ENCODE measurements around the gene NHERF1. TPM values are rescaled to one million over a fixed set of nuclear protein-coding genes. Genes with fewer than 3 reads are reported as not detected.
A peak's percentile ranks its signal among the peaks of the same experiment; 100 is the strongest.

The NHERF1 gene
- total RNA-seq, 1 donor from 2014 or later: 36.3 TPM

- DNase-seq (ENCODE audit: low read depth) (no peak), FAIRE-seq (no peak)
- Histone ChIP-seq H3K27ac (ENCODE audit: low read depth, low read length) (no peak overlapping the region), H3K4me3 (ENCODE audit: insufficient read depth, low read depth, low read length) (peak overlapping the region; percentile 62), H3K9ac (ENCODE audit: low read length) (peak overlapping the region; percentile 57), H3K4me1 (ENCODE audit: insufficient read depth, low read length) (peaks cover 12% of the 10 kb centered on the region), H3K27me3 (ENCODE audit: insufficient read depth, low read length) (no peaks in the 10 kb centered on the region), H4K20me1 (ENCODE audit: insufficient read depth, low read length) (peaks cover 25% of the 10 kb centered on the region), H3K9me3 (ENCODE audit: insufficient read depth, low read depth, low read length) (no peaks in the 10 kb centered on the region), H3K79me2 (ENCODE audit: insufficient read depth, low read length) (peaks cover 35% of the 10 kb centered on the region), H3K4me2 (ENCODE audit: low read length) (peak overlapping the region; percentile 84), H3K36me3 (ENCODE audit: insufficient read depth, low read length) (no peaks in the 10 kb centered on the region), H2AFZ (ENCODE audit: low read depth, low read length) (peak overlapping the region; percentile 65)
- Mint-ChIP-seq H3K4me1 (ENCODE audit: low read depth, unreplicated experiment) (peaks cover 21% of the 10 kb centered on the region), H3K36me3 (ENCODE audit: low read depth, unreplicated experiment) (peaks cover 5% of the 10 kb centered on the region), H3K9me3 (ENCODE audit: unreplicated experiment) (no peaks in the 10 kb centered on the region), H3K4me3 (ENCODE audit: unreplicated experiment) (peak overlapping the region; percentile 92), H3K27ac (ENCODE audit: unreplicated experiment) (peak overlapping the region; percentile 72), H3K27me3 (ENCODE audit: low read depth, unreplicated experiment) (no peaks in the 10 kb centered on the region)
- TF ChIP-seq, protein P1, sequence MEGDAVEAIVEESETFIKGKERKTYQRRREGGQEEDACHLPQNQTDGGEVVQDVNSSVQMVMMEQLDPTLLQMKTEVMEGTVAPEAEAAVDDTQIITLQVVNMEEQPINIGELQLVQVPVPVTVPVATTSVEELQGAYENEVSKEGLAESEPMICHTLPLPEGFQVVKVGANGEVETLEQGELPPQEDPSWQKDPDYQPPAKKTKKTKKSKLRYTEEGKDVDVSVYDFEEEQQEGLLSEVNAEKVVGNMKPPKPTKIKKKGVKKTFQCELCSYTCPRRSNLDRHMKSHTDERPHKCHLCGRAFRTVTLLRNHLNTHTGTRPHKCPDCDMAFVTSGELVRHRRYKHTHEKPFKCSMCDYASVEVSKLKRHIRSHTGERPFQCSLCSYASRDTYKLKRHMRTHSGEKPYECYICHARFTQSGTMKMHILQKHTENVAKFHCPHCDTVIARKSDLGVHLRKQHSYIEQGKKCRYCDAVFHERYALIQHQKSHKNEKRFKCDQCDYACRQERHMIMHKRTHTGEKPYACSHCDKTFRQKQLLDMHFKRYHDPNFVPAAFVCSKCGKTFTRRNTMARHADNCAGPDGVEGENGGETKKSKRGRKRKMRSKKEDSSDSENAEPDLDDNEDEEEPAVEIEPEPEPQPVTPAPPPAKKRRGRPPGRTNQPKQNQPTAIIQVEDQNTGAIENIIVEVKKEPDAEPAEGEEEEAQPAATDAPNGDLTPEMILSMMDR (IDR thresholded peaks at IDR 0.05; ENCODE audit: insufficient read depth, low read depth, low read length): no peak
- TF ChIP-seq EZH2 (IDR thresholded peaks at IDR 0.05; ENCODE audit: insufficient read depth, low read length): peak; percentile 2
These were observed 1.6 kb downstream of the NHERF1 start for GRCh38 chr17:74750039-74750326.

- Histone ChIP-seq H3K79me2 (ENCODE audit: insufficient read depth, low read length) (peaks cover 35% of the 10 kb centered on the region), H3K9ac (ENCODE audit: low read length) (peak overlapping the region; percentile 57)
- peaks cover 21% of the 10 kb centered on the region for H3K4me1 Mint-ChIP-seq (ENCODE audit: low read depth, unreplicated experiment)
These were observed 2.1 kb downstream of the NHERF1 start for GRCh38 chr17:74750327-74751069.

More at GRCh38 chr17:74750327-74751069, 2.1 kb downstream of the NHERF1 start:
- Histone ChIP-seq H3K4me2 (ENCODE audit: low read length) (peak overlapping the region; percentile 84), H3K4me1 (ENCODE audit: insufficient read depth, low read length) (peaks cover 12% of the 10 kb centered on the region), H3K4me3 (ENCODE audit: insufficient read depth, low read depth, low read length) (peak overlapping the region; percentile 62), H4K20me1 (ENCODE audit: insufficient read depth, low read length) (peaks cover 30% of the 10 kb centered on the region), H3K9me3 (ENCODE audit: insufficient read depth, low read depth, low read length) (no peaks in the 10 kb centered on the region), H3K36me3 (ENCODE audit: insufficient read depth, low read length) (no peaks in the 10 kb centered on the region), H3K27ac (ENCODE audit: low read depth, low read length) (no peak overlapping the region), H2AFZ (ENCODE audit: low read depth, low read length) (peak overlapping the region; percentile 65), H3K27me3 (ENCODE audit: insufficient read depth, low read length) (no peaks in the 10 kb centered on the region)
- no peaks in the 10 kb centered on the region for H3K27me3 Mint-ChIP-seq (ENCODE audit: low read depth, unreplicated experiment)
- no peak overlapping the region for H3K27ac Mint-ChIP-seq (ENCODE audit: unreplicated experiment)
- no peak for FAIRE-seq
- peak overlapping the region; percentile 92 for H3K4me3 Mint-ChIP-seq (ENCODE audit: unreplicated experiment)
- no peaks in the 10 kb centered on the region for H3K9me3 Mint-ChIP-seq (ENCODE audit: unreplicated experiment)
- peaks cover 5% of the 10 kb centered on the region for H3K36me3 Mint-ChIP-seq (ENCODE audit: low read depth, unreplicated experiment)
- TF ChIP-seq, protein P1 (IDR thresholded peaks at IDR 0.05; ENCODE audit: insufficient read depth, low read depth, low read length): no peak
- TF ChIP-seq EZH2 (IDR thresholded peaks at IDR 0.05; ENCODE audit: insufficient read depth, low read length): no peak
- DNase-seq (ENCODE audit: low read depth): no peak

Measured in astrocyte (in vitro differentiated cells and primary cell).